ENCODE data around the gene DMRT2. TPM values are rescaled to one million over a fixed set of nuclear protein-coding genes. Genes with fewer than 3 reads are reported as not detected.

DMRT2 gene
- total and polyA plus RNA-seq, 2 donors (not counting 1 experiment from before 2014, with no cell fraction given): not detected

GRCh38 chr9:1047591-1048230 lies 2.4 kb upstream of the DMRT2 start:
- Histone ChIP-seq H3K4me2 (replicated peaks; ENCODE audit: low read depth, low read length, poor library complexity, severe bottlenecking) (peak overlapping the region; percentile 74), H3K27me3 (replicated peaks in 1 of 4; ENCODE audit: control extremely low read depth in 1 of 4, control insufficient read depth in 3 of 4, insufficient read depth in 4 of 4, low read length in 3 of 4) (peaks cover 0 to 92% (median 79%) of the 10 kb centered on the region in 4 experiments), H3K79me2 (ENCODE audit: control insufficient read depth, insufficient read depth, low read length) (no peaks in the 10 kb centered on the region), H3K9me3 (ENCODE audit: control extremely low read depth in 1 of 3, control insufficient read depth in 2 of 3, insufficient read depth in 1 of 3, low read length in 2 of 3) (peaks cover 2 to 70% (median 21%) of the 10 kb centered on the region in 3 donors), H2AFZ (ENCODE audit: insufficient read depth, low read depth, low read length, poor library complexity, severe bottlenecking) (peak overlapping the region; percentile 51), H3K9ac (ENCODE audit: low read length) (peak overlapping the region; percentile 61), H3K4me3 (ENCODE audit: control extremely low read depth in 1 of 5, extremely low read depth in 1 of 5, insufficient read depth in 1 of 5, low read depth in 2 of 5, low read length in 4 of 5) (peak overlapping the region; percentile 23 to 70 (median 45)), H3K36me3 (replicated peaks in 1 of 2; ENCODE audit: control extremely low read depth in 1 of 2, control insufficient read depth in 1 of 2, extremely low read depth in 1 of 2, insufficient read depth in 2 of 2, low read length in 1 of 2) (no peaks in the 10 kb centered on the region), H4K20me1 (ENCODE audit: control insufficient read depth, insufficient read depth, low read length, poor library complexity, severe bottlenecking) (no peaks in the 10 kb centered on the region), H3K27ac (ENCODE audit: low read length in 2 of 2) (no peak overlapping the region), H3K4me1 (ENCODE audit: control insufficient read depth in 2 of 2, insufficient read depth in 2 of 2, low read length in 2 of 2) (peaks cover 47 to 57% of the 10 kb centered on the region in 2 donors)
- intact Hi-C loops (cut with micrococcal nuclease): loop anchor here (5.0 kb wide), 1 partner anchor 80 kb away; no protein-coding TSS in a partner anchor
- Mint-ChIP-seq H3K4me3 (peak overlapping the region; percentile 89), H3K27me3 (peaks cover 74% of the 10 kb centered on the region), H3K27ac (no peak overlapping the region), H3K9me3 (ENCODE audit: insufficient read depth) (no peaks in the 10 kb centered on the region), H3K4me1 (peaks cover 40% of the 10 kb centered on the region)
- 2% methylated on average over 19 of the region's 23 CpGs for WGBS (ENCODE audit: insufficient coverage)
- ATAC-seq (ENCODE audit: low read depth) (no peak), DNase-seq (peak; percentile 46)
- CTCF ChIA-PET: no interaction called here
- POLR2A ChIA-PET: no interaction called here
- no peak for TF ChIP-seq CTCF (IDR thresholded peaks at IDR 0.05)
- no peak for TF ChIP-seq EZH2 (IDR thresholded peaks at IDR 0.05; ENCODE audit: borderline replicate concordance, insufficient read depth, low read depth, low read length, poor library complexity, severe bottlenecking)

- Histone ChIP-seq H3K27ac (ENCODE audit: low read length in 2 of 2) (no peak overlapping the region), H3K36me3 (replicated peaks in 1 of 2; ENCODE audit: control extremely low read depth in 1 of 2, control insufficient read depth in 1 of 2, extremely low read depth in 1 of 2, insufficient read depth in 2 of 2, low read length in 1 of 2) (no peaks in the 10 kb centered on the region), H3K79me2 (ENCODE audit: control insufficient read depth, insufficient read depth, low read length) (no peaks in the 10 kb centered on the region), H3K9me3 (ENCODE audit: control extremely low read depth in 1 of 3, control insufficient read depth in 2 of 3, insufficient read depth in 1 of 3, low read length in 2 of 3) (peaks cover 2 to 70% (median 21%) of the 10 kb centered on the region in 3 donors), H2AFZ (ENCODE audit: insufficient read depth, low read depth, low read length, poor library complexity, severe bottlenecking) (peak overlapping the region; percentile 51), H3K4me1 (ENCODE audit: control insufficient read depth in 2 of 2, insufficient read depth in 2 of 2, low read length in 2 of 2) (peaks cover 50 to 63% of the 10 kb centered on the region in 2 donors), H3K4me3 (ENCODE audit: control extremely low read depth in 1 of 5, extremely low read depth in 1 of 5, insufficient read depth in 1 of 5, low read depth in 2 of 5, low read length in 4 of 5) (peak overlapping the region; percentile 23 to 70 (median 45)), H3K27me3 (replicated peaks in 1 of 4; ENCODE audit: control extremely low read depth in 1 of 4, control insufficient read depth in 3 of 4, insufficient read depth in 4 of 4, low read length in 3 of 4) (peaks cover 0 to 93% (median 82%) of the 10 kb centered on the region in 4 experiments), H3K4me2 (replicated peaks; ENCODE audit: low read depth, low read length, poor library complexity, severe bottlenecking) (peak overlapping the region; percentile 74), H3K9ac (ENCODE audit: low read length) (peak overlapping the region; percentile 61), H4K20me1 (ENCODE audit: control insufficient read depth, insufficient read depth, low read length, poor library complexity, severe bottlenecking) (no peaks in the 10 kb centered on the region)
- ChIA-PET CTCF (no interaction called here), POLR2A (no interaction called here)
- intact Hi-C loops (cut with micrococcal nuclease): loop anchor here (5.0 kb wide), 1 partner anchor 81 kb away; no protein-coding TSS in a partner anchor
- no peaks in the 10 kb centered on the region for H3K9me3 Mint-ChIP-seq (ENCODE audit: insufficient read depth)
- H3K27me3 Mint-ChIP-seq: peaks cover 73% of the 10 kb centered on the region
- 0% methylated on average over 2 of the region's 8 CpGs for WGBS (ENCODE audit: insufficient coverage)
- DNase-seq (no peak), ATAC-seq (ENCODE audit: low read depth) (no peak)
- H3K4me3 Mint-ChIP-seq: peak overlapping the region; percentile 89
- peaks cover 41% of the 10 kb centered on the region for H3K4me1 Mint-ChIP-seq
- TF ChIP-seq EZH2 (IDR thresholded peaks at IDR 0.05; ENCODE audit: borderline replicate concordance, insufficient read depth, low read depth, low read length, poor library complexity, severe bottlenecking) (no peak), CTCF (IDR thresholded peaks at IDR 0.05) (no peak)
- H3K27ac Mint-ChIP-seq: no peak overlapping the region
Measured at GRCh38 chr9:1048231-1048619, 1.9 kb upstream of the DMRT2 start.
